ENCODE data around the gene BCAN.

BCAN gene

DNA sequence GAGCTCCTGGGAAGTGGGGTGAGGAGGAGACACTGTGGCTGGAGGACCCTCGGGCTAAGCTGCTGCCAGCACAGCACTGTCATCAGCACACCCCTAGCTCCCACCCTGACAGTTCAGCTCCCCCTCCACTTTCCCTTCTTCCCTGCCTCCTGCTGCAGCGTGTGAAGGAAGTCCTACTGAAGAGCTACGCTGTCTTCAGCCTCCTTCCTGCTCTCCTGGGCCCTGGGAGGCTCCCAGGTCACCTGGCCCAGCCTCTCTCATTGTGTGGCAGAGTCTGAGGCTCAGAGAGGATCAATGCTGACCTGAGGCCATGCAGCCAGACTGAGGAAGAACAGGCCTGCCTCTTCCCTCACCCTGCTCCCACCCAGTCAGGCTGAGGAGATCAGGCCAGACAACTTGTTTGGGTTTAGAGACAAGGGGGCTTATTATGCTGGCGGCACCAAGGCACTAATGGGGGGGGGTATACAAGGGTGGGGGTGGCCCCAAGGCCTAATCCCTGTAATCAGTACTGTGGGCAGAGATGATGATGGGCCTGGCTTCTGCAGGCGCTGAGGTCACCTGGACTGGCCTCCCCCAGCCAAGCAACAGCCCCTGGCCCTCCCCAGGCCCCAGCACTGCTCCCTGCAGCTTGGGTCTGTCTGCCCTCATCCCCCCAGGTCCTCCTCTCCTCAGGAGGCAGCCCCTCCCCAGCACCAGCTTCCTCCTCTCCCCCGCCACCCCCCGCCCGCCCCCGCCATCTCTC is 26.2 kb downstream of the BCAN start:
- TF ChIP-seq, protein P1, sequence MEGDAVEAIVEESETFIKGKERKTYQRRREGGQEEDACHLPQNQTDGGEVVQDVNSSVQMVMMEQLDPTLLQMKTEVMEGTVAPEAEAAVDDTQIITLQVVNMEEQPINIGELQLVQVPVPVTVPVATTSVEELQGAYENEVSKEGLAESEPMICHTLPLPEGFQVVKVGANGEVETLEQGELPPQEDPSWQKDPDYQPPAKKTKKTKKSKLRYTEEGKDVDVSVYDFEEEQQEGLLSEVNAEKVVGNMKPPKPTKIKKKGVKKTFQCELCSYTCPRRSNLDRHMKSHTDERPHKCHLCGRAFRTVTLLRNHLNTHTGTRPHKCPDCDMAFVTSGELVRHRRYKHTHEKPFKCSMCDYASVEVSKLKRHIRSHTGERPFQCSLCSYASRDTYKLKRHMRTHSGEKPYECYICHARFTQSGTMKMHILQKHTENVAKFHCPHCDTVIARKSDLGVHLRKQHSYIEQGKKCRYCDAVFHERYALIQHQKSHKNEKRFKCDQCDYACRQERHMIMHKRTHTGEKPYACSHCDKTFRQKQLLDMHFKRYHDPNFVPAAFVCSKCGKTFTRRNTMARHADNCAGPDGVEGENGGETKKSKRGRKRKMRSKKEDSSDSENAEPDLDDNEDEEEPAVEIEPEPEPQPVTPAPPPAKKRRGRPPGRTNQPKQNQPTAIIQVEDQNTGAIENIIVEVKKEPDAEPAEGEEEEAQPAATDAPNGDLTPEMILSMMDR (conservative IDR thresholded peaks at IDR 0.05) = no peak
- no peak for TF ChIP-seq ZFX (IDR thresholded peaks at IDR 0.05)
- no peak overlapping the region for H3K27ac ChIP-seq

DNA sequence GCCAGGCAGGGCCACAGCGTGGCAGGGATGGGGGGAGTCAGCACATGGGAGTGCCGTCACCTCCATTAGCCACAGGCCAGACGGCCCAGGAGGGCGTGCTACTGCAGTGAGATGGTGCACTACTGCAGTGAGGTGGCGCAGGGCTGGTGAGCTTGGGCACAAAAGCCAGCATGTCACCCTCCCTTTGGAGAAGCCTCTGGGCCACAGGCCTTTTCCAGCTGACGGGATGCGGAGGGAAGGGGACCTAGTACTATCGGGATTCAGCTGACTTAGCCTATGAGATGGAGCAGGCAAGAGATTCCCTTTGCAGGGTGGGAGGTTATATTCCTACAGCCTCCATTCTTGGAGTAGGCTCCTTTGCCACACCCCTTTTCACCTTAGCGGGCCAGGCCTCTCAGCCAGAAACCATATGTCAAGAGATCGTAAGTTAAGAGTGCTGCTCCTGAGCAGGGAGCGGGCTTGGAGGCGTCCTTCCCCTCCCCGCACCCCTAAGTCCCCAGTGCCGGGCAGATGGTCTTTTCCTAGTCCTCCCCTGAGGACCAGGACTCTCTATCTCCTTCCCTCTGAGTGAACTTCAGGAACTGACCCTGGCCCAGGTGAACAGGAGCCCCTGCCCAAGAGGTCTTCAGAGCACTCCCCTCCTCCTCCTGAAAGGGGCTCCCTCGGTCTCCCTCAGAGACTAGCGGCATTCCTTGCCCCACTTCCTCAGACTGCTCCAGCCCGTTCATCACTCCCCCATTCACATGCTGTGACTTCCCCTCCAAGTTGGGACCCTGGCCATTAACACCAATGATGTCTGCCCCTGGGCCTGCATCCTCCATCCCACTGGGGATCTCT is 27.1 kb downstream of the BCAN start:
- no peak overlapping the region for H3K27ac ChIP-seq
- no peak for TF ChIP-seq ZFX (IDR thresholded peaks at IDR 0.05)

DNA sequence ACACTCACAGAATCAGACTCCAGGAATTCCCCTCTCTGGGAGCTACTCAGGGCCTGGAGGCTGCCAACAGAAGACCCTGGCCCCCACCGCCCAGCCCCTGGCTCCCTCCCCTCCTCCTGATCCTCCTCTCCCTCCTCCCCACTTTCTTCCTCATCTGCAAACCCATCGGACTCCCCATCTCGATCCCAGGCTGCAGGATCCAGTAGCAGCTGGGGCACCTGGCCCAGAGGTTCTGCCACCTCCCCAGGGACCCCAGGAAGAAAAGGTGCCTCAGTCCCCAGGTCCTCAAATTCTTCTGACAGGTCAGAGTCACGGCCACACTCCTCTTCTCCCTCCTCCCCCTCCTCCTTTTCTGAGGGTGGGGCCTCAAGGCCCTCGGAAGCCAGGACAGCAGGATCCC is 27.9 kb downstream of the BCAN start:
- TF ChIP-seq ZFX (IDR thresholded peaks at IDR 0.05) = no peak
- TF ChIP-seq, protein P1 (conservative IDR thresholded peaks at IDR 0.05) = no peak
- no peak overlapping the region for H3K27ac ChIP-seq

DNA sequence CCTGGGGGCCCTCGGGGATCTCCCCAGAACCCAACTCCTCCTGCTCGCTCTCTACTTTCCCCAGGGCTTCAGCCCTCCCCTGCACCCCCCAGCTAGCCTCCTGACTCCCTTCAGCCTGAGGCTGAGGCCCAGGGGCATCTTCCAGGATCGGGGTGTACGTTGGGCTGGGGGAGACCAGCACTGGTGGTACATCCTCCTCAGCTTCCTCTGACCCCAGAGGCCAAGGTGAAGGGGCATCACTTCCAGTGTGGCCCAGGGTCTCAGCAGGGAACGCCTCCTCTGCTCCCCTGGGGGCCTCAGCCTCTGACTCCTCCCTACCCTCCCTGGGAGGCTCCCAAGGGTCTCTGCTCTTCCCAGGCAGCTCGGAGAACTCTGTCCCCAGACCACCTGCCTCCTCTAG is 28.4 kb downstream of the BCAN start:
- no peak overlapping the region for H3K27ac ChIP-seq
- no peak for TF ChIP-seq ZFX (IDR thresholded peaks at IDR 0.05)
- TF ChIP-seq, protein P1 (conservative IDR thresholded peaks at IDR 0.05) = no peak

DNA sequence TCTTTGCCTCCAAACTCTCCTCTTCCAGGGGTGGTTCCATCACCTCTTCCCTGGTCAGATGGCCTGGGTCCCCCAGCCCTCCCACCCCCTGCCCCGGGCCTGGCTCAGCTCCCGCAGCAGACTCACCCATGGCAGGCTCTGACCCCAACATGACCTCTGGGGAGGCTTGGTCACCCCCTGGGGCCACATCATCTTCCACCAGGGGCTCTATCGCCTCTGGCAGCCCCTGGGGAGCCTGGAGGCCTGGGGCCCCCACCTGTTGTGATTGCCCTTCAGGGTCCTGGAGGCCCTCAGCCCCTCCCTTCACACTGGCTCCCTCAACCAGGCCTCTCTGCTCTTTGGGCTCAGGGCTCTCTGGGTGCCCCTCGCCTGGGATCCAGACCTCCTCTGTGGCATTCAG is 28.9 kb downstream of the BCAN start:
- no peak for TF ChIP-seq ZFX (IDR thresholded peaks at IDR 0.05)
- TF ChIP-seq, protein P1 (conservative IDR thresholded peaks at IDR 0.05) = no peak
- no peak overlapping the region for H3K27ac ChIP-seq

DNA sequence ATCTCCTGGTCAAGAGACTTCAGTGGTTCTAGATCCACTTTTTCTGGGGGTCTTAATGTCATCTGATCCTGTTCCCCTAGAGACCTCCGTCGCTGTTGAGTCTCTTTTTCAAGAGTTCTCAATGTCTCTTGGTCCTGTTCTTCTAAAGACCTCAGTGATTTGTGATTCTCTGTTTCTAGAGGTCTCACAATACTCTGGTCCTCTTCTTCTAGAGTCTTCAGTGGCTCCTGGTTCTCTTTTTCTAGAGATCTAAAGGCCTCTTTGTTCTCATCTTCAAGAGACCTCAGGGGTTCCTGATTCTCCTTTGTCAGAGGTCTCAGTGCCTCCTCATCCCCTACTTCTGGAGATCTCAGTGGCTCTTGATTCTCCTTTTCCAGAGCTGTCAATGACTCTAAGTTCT is 29.9 kb downstream of the BCAN start:
- H3K27ac ChIP-seq = no peak overlapping the region
- TF ChIP-seq, protein P1 (conservative IDR thresholded peaks at IDR 0.05) = no peak
- no peak for TF ChIP-seq ZFX (IDR thresholded peaks at IDR 0.05)

DNA sequence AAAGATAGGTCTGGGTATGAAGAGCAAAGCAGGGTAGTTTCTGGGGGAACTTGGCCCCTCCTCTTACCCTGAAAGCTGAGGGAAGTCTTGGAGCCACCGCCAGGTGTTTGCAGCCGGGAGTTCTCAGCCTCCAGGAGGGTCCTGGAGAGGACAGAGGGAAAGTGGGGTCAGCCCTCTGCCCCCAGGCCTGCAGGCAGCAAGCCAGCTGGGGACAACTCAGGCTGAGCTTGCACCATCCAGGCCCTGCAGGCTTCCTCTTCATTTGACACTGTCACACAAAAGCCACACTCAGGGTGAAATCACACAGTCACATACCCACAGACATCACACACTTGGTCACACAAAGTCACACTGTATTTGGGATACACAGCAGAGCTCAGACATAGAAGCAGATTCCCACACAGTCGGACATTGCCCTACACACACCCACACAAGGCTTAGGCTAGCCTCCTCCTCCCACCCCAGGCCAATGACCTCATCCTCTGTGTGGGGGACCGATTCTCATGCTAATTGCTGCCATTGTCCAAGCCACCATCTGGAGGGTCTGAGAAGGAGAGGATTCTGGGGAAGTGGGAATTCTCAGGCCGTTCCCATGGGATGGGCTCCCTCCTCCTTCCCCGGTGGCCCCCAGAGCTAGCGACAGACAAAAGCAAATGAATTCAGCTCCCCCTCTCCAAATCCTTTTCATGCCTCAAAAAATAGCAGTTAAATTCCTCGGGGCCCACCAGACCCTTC is 31.6 kb downstream of the BCAN start:
- TF ChIP-seq ZFX (IDR thresholded peaks at IDR 0.05) = no peak
- TF ChIP-seq, protein P1 (conservative IDR thresholded peaks at IDR 0.05) = no peak
- no peak overlapping the region for H3K27ac ChIP-seq
